C4-2B (cell line): ENCODE measurements around the gene PLCB4.

ENCODE experiments used
- ZFX ChIP-seq: fragments of 450-650 bp; IDR thresholded peaks from 2 replicates; pipeline ENCODE4 v1.6.1; 2017
- TF ChIP-seq, protein P1 (sequence below): fragments of 450-650 bp; conservative IDR thresholded peaks from 2 replicates; pipeline ENCODE4 v1.5.1; 2017; ENCODE audit warnings: mild to moderate bottlenecking

DNA sequence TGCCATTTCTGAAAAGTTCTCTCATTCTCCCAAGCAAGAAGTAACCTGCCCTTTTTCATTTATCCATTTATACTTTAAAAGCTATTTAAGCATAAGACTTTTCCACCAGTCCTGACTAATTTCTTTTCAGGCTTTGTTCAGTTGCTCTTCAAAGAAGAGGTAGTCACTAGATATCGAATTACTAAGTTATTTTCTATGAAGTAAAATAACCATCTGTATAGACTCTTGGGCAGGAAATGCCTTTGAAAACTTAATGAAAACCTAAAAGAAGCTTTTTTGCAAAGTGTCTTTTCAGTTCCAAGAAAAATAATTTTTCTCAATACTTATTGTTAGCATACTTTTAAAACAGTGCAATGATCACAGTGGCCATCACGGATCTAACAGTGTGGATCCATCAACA, 414.2 kb downstream of the PLCB4 start:
- TF ChIP-seq, protein P1, sequence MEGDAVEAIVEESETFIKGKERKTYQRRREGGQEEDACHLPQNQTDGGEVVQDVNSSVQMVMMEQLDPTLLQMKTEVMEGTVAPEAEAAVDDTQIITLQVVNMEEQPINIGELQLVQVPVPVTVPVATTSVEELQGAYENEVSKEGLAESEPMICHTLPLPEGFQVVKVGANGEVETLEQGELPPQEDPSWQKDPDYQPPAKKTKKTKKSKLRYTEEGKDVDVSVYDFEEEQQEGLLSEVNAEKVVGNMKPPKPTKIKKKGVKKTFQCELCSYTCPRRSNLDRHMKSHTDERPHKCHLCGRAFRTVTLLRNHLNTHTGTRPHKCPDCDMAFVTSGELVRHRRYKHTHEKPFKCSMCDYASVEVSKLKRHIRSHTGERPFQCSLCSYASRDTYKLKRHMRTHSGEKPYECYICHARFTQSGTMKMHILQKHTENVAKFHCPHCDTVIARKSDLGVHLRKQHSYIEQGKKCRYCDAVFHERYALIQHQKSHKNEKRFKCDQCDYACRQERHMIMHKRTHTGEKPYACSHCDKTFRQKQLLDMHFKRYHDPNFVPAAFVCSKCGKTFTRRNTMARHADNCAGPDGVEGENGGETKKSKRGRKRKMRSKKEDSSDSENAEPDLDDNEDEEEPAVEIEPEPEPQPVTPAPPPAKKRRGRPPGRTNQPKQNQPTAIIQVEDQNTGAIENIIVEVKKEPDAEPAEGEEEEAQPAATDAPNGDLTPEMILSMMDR, result no peak
- TF ChIP-seq ZFX, result no peak
